PC-9 (cell line): ENCODE data around the gene CCL3. TPM values are rescaled to one million over a fixed set of nuclear protein-coding genes. Genes with fewer than 3 reads are reported as not detected.

ENCODE experiments used
- BruUV-seq: library from RNA; stranded (reverse); fragments of 400-500 nt; replicated peaks from 2 replicates; lab custom pipeline; 2021; lab: Mats Ljungman, UMichigan
- CTCF ChIA-PET: fragments of 300-600 bp; sonication (Branson Sonifier 250); formaldehyde crosslinking; loops from one replicate; lab custom pipeline; 2022; ENCODE audit warnings: antibody characterized with exemption; lab: Charles Lee
- POLR2A ChIA-PET: fragments of 300-600 bp; sonication (Branson Sonifier 250); formaldehyde crosslinking; loops from one replicate; lab custom pipeline; 2022; ENCODE audit warnings: antibody characterized with exemption; ENCODE audit not compliant: unreplicated experiment; lab: Charles Lee
- DNase-seq, 2 experiments: peaks; one replicate each; pipeline versions ENCODE4 v3.0.0 to v3.0.0-alpha.2; 2015 to 2022; ENCODE audit warnings: mixed read lengths in 1 of 2
- H2AFZ ChIP-seq: fragments of 200-600 bp; sonication (generic); 2 replicates; pipeline ENCODE4 v1.8.1; 2017; ENCODE audit warnings: antibody characterized with exemption
- H3F3A ChIP-seq: fragments of 200-600 bp; sonication (generic); 2 replicates; pipeline ENCODE4 v1.8.1; 2017; ENCODE audit warnings: antibody characterized with exemption, mild to moderate bottlenecking, low read depth; ENCODE audit not compliant: insufficient read depth
- H3K27ac ChIP-seq: fragments of 200-600 bp; sonication (generic); 2 replicates; pipeline ENCODE4 v1.6.1; 2016; ENCODE audit warnings: mixed run types
- H3K27me3 ChIP-seq: fragments of 200-600 bp; sonication (generic); 2 replicates; pipeline ENCODE4 v1.6.1; 2016; ENCODE audit warnings: low read depth, mixed run types; ENCODE audit not compliant: insufficient read depth
- H3K36me3 ChIP-seq: fragments of 200-600 bp; sonication (generic); 2 replicates; pipeline ENCODE4 v1.6.1; 2016; ENCODE audit warnings: low read depth, mixed run types
- H3K4me1 ChIP-seq: fragments of 200-600 bp; sonication (generic); replicated peaks from 2 replicates; pipeline ENCODE4 v1.6.1; 2016; ENCODE audit warnings: mixed run types; ENCODE audit not compliant: insufficient read depth
- H3K4me2 ChIP-seq: fragments of 200-600 bp; sonication (generic); 2 replicates; pipeline ENCODE4 v1.6.1; 2017; ENCODE audit warnings: mixed run types
- H3K4me3 ChIP-seq: fragments of 200-600 bp; sonication (generic); 2 replicates; pipeline ENCODE4 v1.6.1; 2016; ENCODE audit warnings: mixed run types
- H3K79me2 ChIP-seq: fragments of 200-600 bp; sonication (generic); 2 replicates; pipeline ENCODE4 v1.6.1; 2017; ENCODE audit warnings: low read depth, mixed run types
- H3K9me2 ChIP-seq: fragments of 200-600 bp; sonication (generic); 2 replicates; pipeline ENCODE4 v1.8.1; 2017; ENCODE audit warnings: mild to moderate bottlenecking; ENCODE audit not compliant: insufficient read depth
- H3K9me3 ChIP-seq: fragments of 200-600 bp; sonication (generic); 2 replicates; pipeline ENCODE4 v1.8.1; 2016; ENCODE audit warnings: low read depth; ENCODE audit not compliant: insufficient read depth
- H4K20me1 ChIP-seq: fragments of 200-600 bp; sonication (generic); 2 replicates; pipeline ENCODE4 v1.8.1; 2017; ENCODE audit not compliant: insufficient read depth
- CTCF ChIP-seq: fragments of 200-600 bp; sonication (generic); conservative IDR thresholded peaks from 2 replicates; pipeline ENCODE4 v1.6.1; 2017; ENCODE audit warnings: mixed run types, antibody characterized with exemption, mild to moderate bottlenecking, moderate library complexity
- EZH2 ChIP-seq: fragments of 200-600 bp; sonication (generic); IDR thresholded peaks from 2 replicates; pipeline ENCODE4 v1.8.0; 2017; ENCODE audit warnings: antibody characterized with exemption, low read depth
- intact Hi-C: fragments of 100-400 bp; cut with micrococcal nuclease; formaldehyde crosslinking; loops from one replicate; pipeline ENCODE4 v1.10.0; 2022; ENCODE audit not compliant: unreplicated experiment
- total RNA-seq: library from RNA; stranded (reverse); gene quantifications from 2 replicates; pipeline ENCODE4 v1.2.3, GENCODE V29; 2021

CCL3 gene
- total RNA-seq, 1 experiment from 2014 or later, result not detected

GRCh38 chr17:36107660-36108059 lies 17.7 kb upstream of the CCL3 start:
- Histone ChIP-seq H3K4me3 (no peak overlapping the region), H3F3A (no peaks in the 10 kb centered on the region), H2AFZ (no peak overlapping the region), H4K20me1 (no peaks in the 10 kb centered on the region), H3K4me1 (no peaks in the 10 kb centered on the region), H3K36me3 (no peaks in the 10 kb centered on the region), H3K9me3 (no peaks in the 10 kb centered on the region), H3K27ac (no peak overlapping the region), H3K4me2 (no peak overlapping the region), H3K79me2 (no peaks in the 10 kb centered on the region), H3K27me3 (peaks cover 51% of the 10 kb centered on the region; the same call in 1 of the 2 replicates), H3K9me2 (no peaks in the 10 kb centered on the region)
- CTCF ChIA-PET, result no interaction called here
- no TSS peak for BruUV-seq
- POLR2A ChIA-PET, result no interaction called here
- no peak for TF ChIP-seq CTCF
- TF ChIP-seq EZH2, result no peak
- no peak for DNase-seq
- intact Hi-C loops, result no loop called here

- no peaks in the 10 kb centered on the region for H3K9me3 ChIP-seq
- no peaks in the 10 kb centered on the region for H3K4me1 ChIP-seq
- no peak for TF ChIP-seq CTCF
- TF ChIP-seq EZH2, result no peak
- no peaks in the 10 kb centered on the region for H4K20me1 ChIP-seq
- H2AFZ ChIP-seq, result no peak overlapping the region
- no peak overlapping the region for H3K4me3 ChIP-seq
- H3K27ac ChIP-seq, result no peak overlapping the region
- H3K27me3 ChIP-seq, result peaks cover 51% of the 10 kb centered on the region; the same call in 1 of the 2 replicates
- no peak for DNase-seq
- POLR2A ChIA-PET, result no interaction called here
- intact Hi-C loops, result no loop called here
- no peaks in the 10 kb centered on the region for H3F3A ChIP-seq
- H3K4me2 ChIP-seq, result no peak overlapping the region
- H3K36me3 ChIP-seq, result no peaks in the 10 kb centered on the region
- CTCF ChIA-PET, result no interaction called here
- BruUV-seq, result no TSS peak
- no peaks in the 10 kb centered on the region for H3K79me2 ChIP-seq
- H3K9me2 ChIP-seq, result no peaks in the 10 kb centered on the region
These were observed 16.5 kb upstream of the CCL3 start for GRCh38 chr17:36106493-36106835.

GRCh38 chr17:36105781-36106492 lies 16.0 kb upstream of the CCL3 start:
- Histone ChIP-seq H3K79me2 (no peaks in the 10 kb centered on the region), H4K20me1 (no peaks in the 10 kb centered on the region), H3K4me3 (no peak overlapping the region), H3K4me2 (no peak overlapping the region), H3K27ac (no peak overlapping the region), H3K4me1 (no peaks in the 10 kb centered on the region), H3K36me3 (no peaks in the 10 kb centered on the region), H3K9me2 (no peaks in the 10 kb centered on the region), H2AFZ (no peak overlapping the region), H3K27me3 (peaks cover 51% of the 10 kb centered on the region; the same call in 1 of the 2 replicates), H3K9me3 (no peaks in the 10 kb centered on the region), H3F3A (no peaks in the 10 kb centered on the region)
- no TSS peak for BruUV-seq
- TF ChIP-seq CTCF (no peak), EZH2 (no peak)
- CTCF ChIA-PET, result no interaction called here
- intact Hi-C loops, result no loop called here
- no peak for DNase-seq
- POLR2A ChIA-PET, result no interaction called here
